IMR-90 (cell line): ENCODE results near the gene C2orf49. TPM values are rescaled to one million over a fixed set of nuclear protein-coding genes. Genes with fewer than 3 reads are reported as not detected.

ENCODE experiments used
- ATAC-seq: fragments of 200-7000 bp; cut with Tn5 transposase; 2 replicates; pipeline ENCODE4 v1.9.1; 2020; ENCODE audit warnings: low read depth, mild to moderate bottlenecking, moderate library complexity
- BruUV-seq: library from RNA; stranded (reverse); fragments of 400-500 nt; replicated peaks from 2 replicates; lab custom pipeline; 2021; lab: Mats Ljungman, UMichigan
- CTCF ChIA-PET: fragments of 300-600 bp; formaldehyde crosslinking; extraction: SDS; loops from one replicate; lab custom pipeline; 2021; ENCODE audit warnings: antibody characterized with exemption; lab: Yijun Ruan, JAX
- POLR2A ChIA-PET: fragments of 300-600 bp; sonication (Branson Sonifier 250); formaldehyde crosslinking; loops from one replicate; lab custom pipeline; 2022; ENCODE audit warnings: antibody characterized with exemption; ENCODE audit not compliant: unreplicated experiment; lab: Charles Lee
- DNase-seq: peaks from one replicate; pipeline ENCODE4 v3.0.0; 2013
- H2AFZ ChIP-seq: replicated peaks from 2 replicates; pipeline ENCODE3; 2013; ENCODE audit warnings: low read length, mild to moderate bottlenecking; ENCODE audit not compliant: poor library complexity
- H2AK5ac ChIP-seq: 2 replicates; pipeline ENCODE4 v1.6.1; 2013; ENCODE audit warnings: low read depth, low read length, inconsistent platforms
- H2AK9ac ChIP-seq: replicated peaks from 2 replicates; pipeline ENCODE3; 2013; ENCODE audit warnings: mild to moderate bottlenecking, low read depth, low read length, moderate library complexity; ENCODE audit not compliant: poor library complexity
- H2BK120ac ChIP-seq: 2 replicates; pipeline ENCODE4 v1.6.1; 2013; ENCODE audit warnings: low read depth, low read length, inconsistent platforms
- H2BK15ac ChIP-seq: 3 replicates; pipeline ENCODE4 v1.6.1; 2013; ENCODE audit warnings: low read depth, low read length, inconsistent platforms
- H2BK20ac ChIP-seq: 2 replicates; pipeline ENCODE4 v1.6.1; 2013; ENCODE audit warnings: low read depth, mild to moderate bottlenecking, inconsistent platforms, low read length, moderate library complexity
- H2BK5ac ChIP-seq: 2 replicates; pipeline ENCODE4 v1.6.1; 2013; ENCODE audit warnings: mild to moderate bottlenecking, low read depth, low read length, inconsistent platforms; ENCODE audit not compliant: poor library complexity, severe bottlenecking
- H3K14ac ChIP-seq: replicated peaks from 2 replicates; pipeline ENCODE4 v1.6.1; 2013; ENCODE audit warnings: low read depth, low read length, inconsistent platforms
- H3K18ac ChIP-seq: 2 replicates; pipeline ENCODE4 v1.6.1; 2013; ENCODE audit warnings: low read depth, low read length, control low read depth
- H3K23ac ChIP-seq: 2 replicates; pipeline ENCODE4 v1.6.1; 2013; ENCODE audit warnings: low read depth, low read length, inconsistent platforms
- H3K27ac ChIP-seq: 2 replicates; pipeline ENCODE4 v1.5.1; 2013; ENCODE audit warnings: mild to moderate bottlenecking, control low read depth, low read length; ENCODE audit not compliant: insufficient read depth
- H3K27me3 ChIP-seq: 2 replicates; pipeline ENCODE4 v1.6.1; 2013; ENCODE audit warnings: low read length; ENCODE audit not compliant: control insufficient read depth, insufficient read depth
- H3K36me3 ChIP-seq: 2 replicates; pipeline ENCODE4 v1.6.1; 2013; ENCODE audit warnings: low read length, mixed read lengths; ENCODE audit not compliant: control insufficient read depth, insufficient read depth
- H3K4ac ChIP-seq: 2 replicates; pipeline ENCODE4 v1.6.1; 2013; ENCODE audit warnings: low read depth, low read length, inconsistent platforms
- H3K4me1 ChIP-seq: 2 replicates; pipeline ENCODE4 v1.6.1; 2013; ENCODE audit warnings: low read length, mixed read lengths; ENCODE audit not compliant: control insufficient read depth, insufficient read depth
- H3K4me2 ChIP-seq: 2 replicates; pipeline ENCODE4 v1.6.1; 2013; ENCODE audit warnings: low read depth, mild to moderate bottlenecking, control low read depth, low read length, moderate library complexity
- H3K4me3 ChIP-seq: 2 replicates; pipeline ENCODE4 v1.5.1; 2013; ENCODE audit warnings: low read depth, mild to moderate bottlenecking, control low read depth, low read length, moderate library complexity; ENCODE audit not compliant: insufficient read depth
- H3K56ac ChIP-seq: 2 replicates; pipeline ENCODE4 v1.6.1; 2013; ENCODE audit warnings: low read length, inconsistent platforms; ENCODE audit not compliant: insufficient read depth; ENCODE audit errors: extremely low read depth
- H3K79me1 ChIP-seq, 2 experiments: 2 replicates each; pipeline ENCODE4 v1.6.1; 2013; ENCODE audit warnings: low read length in 2 of 2, inconsistent platforms in 1 of 2, low read depth in 1 of 2
- H3K9ac ChIP-seq: 2 replicates; pipeline ENCODE4 v1.6.1; 2013; ENCODE audit warnings: low read depth, low read length, control low read depth
- H3K9me1 ChIP-seq: 2 replicates; pipeline ENCODE4 v1.6.1; 2013; ENCODE audit warnings: low read length, inconsistent platforms; ENCODE audit not compliant: insufficient read depth
- H3K9me3 ChIP-seq: 2 replicates; pipeline ENCODE4 v1.6.1; 2013; ENCODE audit warnings: low read length; ENCODE audit not compliant: control insufficient read depth, insufficient read depth
- H4K20me1 ChIP-seq: 2 replicates; pipeline ENCODE4 v1.6.1; 2013; ENCODE audit warnings: low read length, inconsistent platforms; ENCODE audit not compliant: insufficient read depth
- H4K5ac ChIP-seq: 2 replicates; pipeline ENCODE4 v1.6.1; 2013; ENCODE audit warnings: mild to moderate bottlenecking, low read depth, low read length, control low read depth
- H4K8ac ChIP-seq, 2 experiments: 2 replicates each; pipeline ENCODE4 v1.6.1; 2013; ENCODE audit warnings: low read depth in 2 of 2, low read length in 2 of 2, control low read depth in 1 of 2, inconsistent platforms in 1 of 2
- H4K91ac ChIP-seq: 2 replicates; pipeline ENCODE4 v1.6.1; 2013; ENCODE audit warnings: low read depth, low read length, inconsistent platforms; ENCODE audit not compliant: insufficient read depth
- BHLHE40 ChIP-seq: fragments of 150-350 bp; IDR thresholded peaks from 2 replicates; pipeline ENCODE4 v1.6.1; 2016; ENCODE audit warnings: mild to moderate bottlenecking, low read depth, low read length
- CHD1 ChIP-seq: IDR thresholded peaks from 2 replicates; pipeline ENCODE4 v1.6.1; 2012; ENCODE audit warnings: low read depth, low read length, improper control_type of control experiment
- FOS ChIP-seq: fragments of 150-350 bp; IDR thresholded peaks from 2 replicates; pipeline ENCODE4 v1.6.1; 2016; ENCODE audit warnings: low read depth, low read length
- MAFK ChIP-seq: IDR thresholded peaks from 2 replicates; pipeline ENCODE4 v1.6.1; 2012; ENCODE audit warnings: low read depth, low read length, improper control_type of control experiment
- MAZ ChIP-seq: IDR thresholded peaks from 2 replicates; pipeline ENCODE4 v1.6.1; 2012; ENCODE audit warnings: low read depth, mild to moderate bottlenecking, low read length, improper control_type of control experiment, moderate library complexity, borderline replicate concordance
- MXI1 ChIP-seq: IDR thresholded peaks from 2 replicates; pipeline ENCODE4 v1.6.1; 2012; ENCODE audit warnings: low read depth, mild to moderate bottlenecking, low read length, moderate library complexity, borderline replicate concordance
- NFE2L2 ChIP-seq: fragments of 150-350 bp; IDR thresholded peaks from 2 replicates; pipeline ENCODE4 v1.6.1; 2016; ENCODE audit warnings: low read depth, mild to moderate bottlenecking, low read length
- POLR2A ChIP-seq: IDR thresholded peaks from 2 replicates; pipeline ENCODE4 v1.6.1; 2012; ENCODE audit warnings: mild to moderate bottlenecking, low read depth, low read length
- RCOR1 ChIP-seq: IDR thresholded peaks from 2 replicates; pipeline ENCODE4 v1.6.1; 2012; ENCODE audit warnings: mild to moderate bottlenecking, low read length, improper control_type of control experiment; ENCODE audit not compliant: insufficient replicate concordance
- RFX5 ChIP-seq: IDR thresholded peaks from 2 replicates; pipeline ENCODE4 v1.8.0; 2012; ENCODE audit warnings: low read depth, mild to moderate bottlenecking, low read length, moderate library complexity
- WGBS, 2 experiments: methylation state at CpG; one replicate each; pipeline versions ENCODE4 v1.1.5 to v1.1.7; 2013; ENCODE audit warnings: missing lambda C conversion rate in 2 of 2; ENCODE audit not compliant: insufficient read length in 1 of 2; ENCODE audit errors: extremely low coverage in 2 of 2; 5-methylcytosine and 5-hydroxymethylcytosine counted together
- dilution Hi-C: fragments of 300-500 bp; cut with HindIII; formaldehyde crosslinking; loops from one replicate; pipeline ENCODE4 v1.14.3; 2018; ENCODE audit warnings: low sequenced_read_pairs; ENCODE audit not compliant: unreplicated experiment
- in situ Hi-C: fragments of 300-500 bp; cut with MboI; formaldehyde crosslinking; loops from 3 replicates; pipeline ENCODE4 v1.14.3; 2019; ENCODE audit warnings: low sequenced_read_pairs, inconsistent platforms, mixed read lengths
- intact Hi-C: fragments of 100-400 bp; cut with micrococcal nuclease; formaldehyde crosslinking; loops from 2 replicates; pipeline ENCODE4 v1.10.0; 2022
- polyA plus RNA-seq, 3 experiments: library from polyadenylated mRNA; depleted of rRNA; stranded (reverse); fragments of >200 nt; gene quantifications; 2 replicates each; pipeline ENCODE4 v1.2.3, GENCODE V29; 2012; ENCODE audit warnings: low replicate concordance in 1 of 3
- total RNA-seq: library from RNA; depleted of rRNA; stranded (reverse); fragments of >200 nt; gene quantifications from 2 replicates; pipeline ENCODE4 v1.2.3, GENCODE V29; 2012
- TF ChIP-seq, protein P1 (sequence below): conservative IDR thresholded peaks from 2 replicates; pipeline ENCODE4 v1.5.1; 2012; ENCODE audit warnings: mild to moderate bottlenecking, low read depth, low read length, improper control_type of control experiment
- TF ChIP-seq, protein P2 (sequence below): fragments of 150-350 bp; IDR thresholded peaks from 2 replicates; pipeline ENCODE4 v1.6.1; 2016; ENCODE audit warnings: low read depth, mild to moderate bottlenecking, low read length, moderate library complexity, borderline replicate concordance

C2orf49 gene
- total and polyA plus RNA-seq, 2 of the 4 experiments (the other 2 are of a cell fraction): 3.8 to 8.5 TPM

DNA sequence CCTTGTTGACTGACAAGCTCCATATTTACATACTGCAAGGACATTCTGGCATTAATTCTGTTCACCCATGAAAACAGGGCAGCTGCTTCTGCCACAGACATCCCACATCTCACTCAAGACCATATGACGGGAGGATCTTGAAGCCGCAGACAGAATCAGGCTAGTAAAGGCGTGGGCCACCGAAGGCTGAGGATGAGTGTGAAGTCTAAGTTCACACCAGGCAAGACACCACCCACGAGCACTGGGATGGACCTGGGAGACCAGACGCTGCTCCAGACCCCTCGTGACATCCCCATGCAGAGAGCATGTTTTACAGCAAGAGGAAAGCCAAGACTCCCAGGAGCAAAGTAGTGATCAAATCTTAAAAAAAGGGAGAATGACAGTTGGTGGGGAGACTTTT lies 58.4 kb downstream of the C2orf49 start (continued):
- no peak for TF ChIP-seq MAZ
- TF ChIP-seq NFE2L2: no peak

DNA sequence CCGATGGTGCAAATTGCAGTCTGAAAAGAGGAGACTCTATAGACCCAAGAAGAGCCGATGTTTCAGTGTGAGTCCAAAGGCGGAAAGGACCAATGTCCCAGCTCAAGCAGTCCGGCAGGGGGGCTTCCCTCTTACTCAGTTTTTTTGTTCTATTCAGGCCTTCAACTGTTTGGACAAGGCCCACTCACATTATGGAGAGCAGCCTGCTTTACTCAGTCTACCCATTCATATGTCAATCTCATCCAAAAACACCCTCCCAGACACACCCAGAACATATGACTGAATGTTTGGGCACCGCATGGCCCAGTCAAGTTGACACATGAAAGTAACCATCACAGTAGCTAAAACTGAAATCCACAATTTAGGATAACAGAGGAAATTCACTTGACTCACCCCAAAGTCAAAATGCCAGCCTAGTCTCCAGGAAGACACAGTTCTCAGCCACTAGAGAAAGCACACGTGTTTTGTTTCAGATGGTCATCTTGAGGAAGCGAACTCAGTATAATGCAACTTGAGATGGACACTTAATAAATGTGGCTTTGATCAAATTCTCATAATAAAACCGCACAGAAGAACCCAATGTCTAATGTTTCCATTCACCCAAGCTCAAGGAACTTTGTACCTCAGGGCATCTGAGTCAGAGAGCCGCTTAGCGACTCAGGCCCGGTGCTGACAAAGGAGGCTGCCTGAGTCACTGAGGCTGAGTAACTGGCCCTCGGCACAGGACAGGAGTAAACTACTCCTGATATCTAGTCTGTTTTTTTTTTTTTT lies 59.1 kb downstream of the C2orf49 start:
- Histone ChIP-seq H2AFZ (no peak overlapping the region), H2BK15ac (peak overlapping the region; percentile 46; the same call in 2 of the 3 replicates), H4K8ac (peak overlapping the region; percentile 14 to 55), H2BK120ac (peak overlapping the region; percentile 54), H3K18ac (peak overlapping the region; percentile 98), H2AK9ac (peak overlapping the region; percentile 65), H3K27me3 (no peaks in the 10 kb centered on the region), H4K91ac (peak overlapping the region; percentile 85), H4K20me1 (peaks cover 52% of the 10 kb centered on the region), H3K27ac (peak overlapping the region; percentile 100), H3K4ac (peak overlapping the region; percentile 57), H3K79me1 (peaks cover 12 to 56% of the 10 kb centered on the region in 2 experiments), H4K5ac (peak overlapping the region; percentile 53), H3K9me1 (peaks cover 31% of the 10 kb centered on the region), H3K4me3 (peak overlapping the region; percentile 99), H3K4me2 (peak overlapping the region; percentile 98), H2BK20ac (peak overlapping the region; percentile 20), H3K56ac (peak overlapping the region; percentile 80), H3K14ac (peak overlapping the region; percentile 70), H3K23ac (peak overlapping the region; percentile 64), H3K36me3 (peaks cover 47% of the 10 kb centered on the region), H3K9ac (peak overlapping the region; percentile 100), H3K4me1 (peaks cover 33% of the 10 kb centered on the region), H2AK5ac (peak overlapping the region; percentile 38), H2BK5ac (peak overlapping the region; percentile 99), H3K9me3 (no peaks in the 10 kb centered on the region)
- CTCF ChIA-PET: interaction anchor here (1.5 kb wide), 1 partner anchor 123 kb away, joined by 3 read pairs; no protein-coding TSS in a partner anchor
- dilution Hi-C loops: no loop called here
- in situ Hi-C loops: no loop called here
- WGBS, 2 experiments: 100% methylated on average over 3 of the region's 12 CpGs; no CpG with 5 or more reads in 1 of the 2 experiments
- intact Hi-C loops: loop anchor here (2.0 kb wide), 2 partner anchors 48 to 124 kb away; no protein-coding TSS in a partner anchor
- peak; percentile 98 for DNase-seq
- POLR2A ChIA-PET: interaction anchor here (0.5 to 1.3 kb wide), 3 partner anchors 41 to 125 kb away, joined by 3 to 4 read pairs (median 3); no protein-coding TSS in a partner anchor
- BruUV-seq: no TSS peak
- ATAC-seq: peak; percentile 48
- TF ChIP-seq BHLHE40 (peak; percentile 78), CHD1 (no peak), POLR2A (peak; percentile 49; the same call in 1 of the 2 replicates), RFX5 (no peak), NFE2L2 (0 out of 2 replicates have a peak, but pooled peaks have one; percentile 14), FOS (peak; percentile 88), RCOR1 (no peak), MXI1 (peak; percentile 76), MAFK (no peak)
- TF ChIP-seq, protein P1, sequence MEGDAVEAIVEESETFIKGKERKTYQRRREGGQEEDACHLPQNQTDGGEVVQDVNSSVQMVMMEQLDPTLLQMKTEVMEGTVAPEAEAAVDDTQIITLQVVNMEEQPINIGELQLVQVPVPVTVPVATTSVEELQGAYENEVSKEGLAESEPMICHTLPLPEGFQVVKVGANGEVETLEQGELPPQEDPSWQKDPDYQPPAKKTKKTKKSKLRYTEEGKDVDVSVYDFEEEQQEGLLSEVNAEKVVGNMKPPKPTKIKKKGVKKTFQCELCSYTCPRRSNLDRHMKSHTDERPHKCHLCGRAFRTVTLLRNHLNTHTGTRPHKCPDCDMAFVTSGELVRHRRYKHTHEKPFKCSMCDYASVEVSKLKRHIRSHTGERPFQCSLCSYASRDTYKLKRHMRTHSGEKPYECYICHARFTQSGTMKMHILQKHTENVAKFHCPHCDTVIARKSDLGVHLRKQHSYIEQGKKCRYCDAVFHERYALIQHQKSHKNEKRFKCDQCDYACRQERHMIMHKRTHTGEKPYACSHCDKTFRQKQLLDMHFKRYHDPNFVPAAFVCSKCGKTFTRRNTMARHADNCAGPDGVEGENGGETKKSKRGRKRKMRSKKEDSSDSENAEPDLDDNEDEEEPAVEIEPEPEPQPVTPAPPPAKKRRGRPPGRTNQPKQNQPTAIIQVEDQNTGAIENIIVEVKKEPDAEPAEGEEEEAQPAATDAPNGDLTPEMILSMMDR: no peak
- TF ChIP-seq, protein P2, sequence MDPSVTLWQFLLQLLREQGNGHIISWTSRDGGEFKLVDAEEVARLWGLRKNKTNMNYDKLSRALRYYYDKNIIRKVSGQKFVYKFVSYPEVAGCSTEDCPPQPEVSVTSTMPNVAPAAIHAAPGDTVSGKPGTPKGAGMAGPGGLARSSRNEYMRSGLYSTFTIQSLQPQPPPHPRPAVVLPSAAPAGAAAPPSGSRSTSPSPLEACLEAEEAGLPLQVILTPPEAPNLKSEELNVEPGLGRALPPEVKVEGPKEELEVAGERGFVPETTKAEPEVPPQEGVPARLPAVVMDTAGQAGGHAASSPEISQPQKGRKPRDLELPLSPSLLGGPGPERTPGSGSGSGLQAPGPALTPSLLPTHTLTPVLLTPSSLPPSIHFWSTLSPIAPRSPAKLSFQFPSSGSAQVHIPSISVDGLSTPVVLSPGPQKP: no peak
